Effector memory CD8-positive, alpha-beta T cell (primary cell): Measurements from ENCODE around the gene PKD1.
A peak's percentile ranks its signal among the peaks of the same experiment; 100 is the strongest.

Experiments used
- ATAC-seq: fragments of 150-1000 bp; cut with Tn5 transposase; replicated peaks from 2 replicates; pipeline ENCODE4 v1.10.0; 2021; ENCODE audit warnings: mild to moderate bottlenecking, moderate library complexity
- DNase-seq, 3 experiments: peaks; one replicate each; pipeline ENCODE4 v3.0.0; 2021
- H3K27ac Mint-ChIP-seq, 2 donors: one replicate each; pipeline ENCODE4 v1.8.0; 2022; ENCODE audit warnings: mild to moderate bottlenecking in 2 of 2, mixed read lengths in 2 of 2, moderate library complexity in 2 of 2
- H3K27me3 Mint-ChIP-seq, 2 donors: one replicate each; pipeline ENCODE4 v1.8.0; 2022; ENCODE audit warnings: mixed read lengths in 2 of 2
- H3K36me3 Mint-ChIP-seq: one replicate; pipeline ENCODE4 v1.8.0; 2022; ENCODE audit warnings: mild to moderate bottlenecking, moderate library complexity, mixed read lengths; ENCODE audit not compliant: insufficient read depth
- H3K4me1 Mint-ChIP-seq, 2 donors: one replicate each; pipeline ENCODE4 v1.8.0; 2022; ENCODE audit warnings: low read depth in 2 of 2, mixed read lengths in 2 of 2
- H3K4me3 Mint-ChIP-seq, 2 donors: one replicate each; pipeline ENCODE4 v1.8.0; 2022; ENCODE audit warnings: mild to moderate bottlenecking in 2 of 2, mixed read lengths in 2 of 2, moderate library complexity in 2 of 2
- H3K9me3 Mint-ChIP-seq, 2 donors: one replicate each; pipeline ENCODE4 v1.8.0; 2022; ENCODE audit warnings: mixed read lengths in 2 of 2

Gene PKD1

GRCh38 chr16:2162676-2163118 lies 27.0 kb upstream of the PKD1 start:
- ATAC-seq = no peak
- Mint-ChIP-seq H3K27me3 (no peaks in the 10 kb centered on the region), H3K4me3 (no peak overlapping the region), H3K4me1 (peaks cover 17 to 20% of the 10 kb centered on the region in 2 donors), H3K9me3 (no peaks in the 10 kb centered on the region), H3K36me3 (peaks cover 4% of the 10 kb centered on the region), H3K27ac (peak overlapping the region in 1 of 2 donors; percentile 52)
- no peak for DNase-seq

GRCh38 chr16:2161911-2162310 lies 26.2 kb upstream of the PKD1 start:
- Mint-ChIP-seq H3K27me3 (no peaks in the 10 kb centered on the region), H3K9me3 (no peaks in the 10 kb centered on the region), H3K36me3 (peaks cover 4% of the 10 kb centered on the region), H3K4me1 (peaks cover 25 to 28% of the 10 kb centered on the region in 2 donors), H3K27ac (peak overlapping the region; percentile 59 to 85), H3K4me3 (no peak overlapping the region)
- DNase-seq (no peak), ATAC-seq (no peak)

GRCh38 chr16:2160915-2161551 lies 25.3 kb upstream of the PKD1 start:
- no peak overlapping the region for H3K4me3 Mint-ChIP-seq
- DNase-seq = no peak
- peaks cover 34 to 37% of the 10 kb centered on the region in 2 donors for H3K4me1 Mint-ChIP-seq
- H3K9me3 Mint-ChIP-seq = no peaks in the 10 kb centered on the region
- H3K36me3 Mint-ChIP-seq = peaks cover under 1% of the 10 kb centered on the region
- H3K27me3 Mint-ChIP-seq = no peaks in the 10 kb centered on the region
- no peak for ATAC-seq
- H3K27ac Mint-ChIP-seq = peak overlapping the region in 1 of 2 donors; percentile 51

- peak overlapping the region in 1 of 2 donors; percentile 49 for H3K27ac Mint-ChIP-seq
- no peaks in the 10 kb centered on the region for H3K9me3 Mint-ChIP-seq
- peaks cover 44 to 46% of the 10 kb centered on the region in 2 donors for H3K4me1 Mint-ChIP-seq
- no peak overlapping the region for H3K4me3 Mint-ChIP-seq
- H3K27me3 Mint-ChIP-seq = no peaks in the 10 kb centered on the region
- ATAC-seq (no peak), DNase-seq (no peak)
- peaks cover 10% of the 10 kb centered on the region for H3K36me3 Mint-ChIP-seq
Observed at GRCh38 chr16:2159175-2159838, 23.6 kb upstream of the PKD1 start.

DNA sequence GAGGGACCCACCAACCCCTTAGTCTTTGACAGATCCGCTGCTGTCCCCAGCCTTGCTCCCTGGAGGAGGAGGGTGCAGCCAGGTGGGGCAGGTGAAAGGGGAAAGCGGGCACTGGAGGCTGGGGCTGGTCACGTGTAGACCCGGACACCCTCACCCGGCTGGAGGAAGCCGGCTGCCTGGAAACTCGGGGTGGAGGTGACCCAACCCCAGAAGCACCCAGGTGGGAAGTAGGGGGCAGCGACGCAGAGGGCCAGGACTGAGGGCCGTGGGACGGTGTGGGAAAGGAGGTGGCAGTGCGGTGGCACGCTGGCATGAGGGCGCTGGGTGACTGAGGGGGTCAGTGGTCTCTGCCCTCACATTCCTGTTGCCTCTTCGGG lies 22.6 kb upstream of the PKD1 start:
- H3K4me1 Mint-ChIP-seq = peaks cover 52 to 56% of the 10 kb centered on the region in 2 donors
- H3K4me3 Mint-ChIP-seq = peak overlapping the region in 1 of 2 donors; percentile 97
- DNase-seq = no peak
- H3K27ac Mint-ChIP-seq = peak overlapping the region in 1 of 2 donors; percentile 28
- peaks cover 10% of the 10 kb centered on the region for H3K36me3 Mint-ChIP-seq
- H3K27me3 Mint-ChIP-seq = no peaks in the 10 kb centered on the region
- H3K9me3 Mint-ChIP-seq = no peaks in the 10 kb centered on the region
- no peak for ATAC-seq

GRCh38 chr16:2157480-2158261 lies 22.0 kb upstream of the PKD1 start:
- Mint-ChIP-seq H3K36me3 (peaks cover 11% of the 10 kb centered on the region), H3K4me3 (peak overlapping the region; percentile 95 to 97), H3K27me3 (no peaks in the 10 kb centered on the region), H3K4me1 (peaks cover 56 to 57% of the 10 kb centered on the region in 2 donors), H3K9me3 (no peaks in the 10 kb centered on the region), H3K27ac (peak overlapping the region; percentile 28 to 53)
- DNase-seq = no peak
- no peak for ATAC-seq

GRCh38 chr16:2156849-2157224 lies 21.1 kb upstream of the PKD1 start:
- Mint-ChIP-seq H3K4me3 (peak overlapping the region; percentile 95 to 97), H3K27me3 (no peaks in the 10 kb centered on the region), H3K9me3 (no peaks in the 10 kb centered on the region), H3K36me3 (peaks cover 15% of the 10 kb centered on the region), H3K27ac (peak overlapping the region in 1 of 2 donors; percentile 87), H3K4me1 (peaks cover 53 to 54% of the 10 kb centered on the region in 2 donors)
- no peak for ATAC-seq
- DNase-seq = no peak

- DNase-seq (no peak), ATAC-seq (no peak)
- Mint-ChIP-seq H3K4me1 (peaks cover 55 to 56% of the 10 kb centered on the region in 2 donors), H3K36me3 (peaks cover 15% of the 10 kb centered on the region), H3K27me3 (no peaks in the 10 kb centered on the region), H3K27ac (peak overlapping the region; percentile 87 to 93), H3K9me3 (no peaks in the 10 kb centered on the region), H3K4me3 (peak overlapping the region; percentile 95 to 97)
Observed at GRCh38 chr16:2155977-2156848, 20.5 kb upstream of the PKD1 start.

GRCh38 chr16:2155091-2155950 lies 19.6 kb upstream of the PKD1 start, which contains the start of gene TRAF7:
Gene TRAF7 (plus strand): TSS chr16:2155782. CDS start chr16:2163921, 8,139 bp downstream.
- Mint-ChIP-seq H3K4me3 (peak within 1 kb of the TSS; percentile 95 to 97), H3K27me3 (no peaks in the 10 kb centered on the region), H3K9me3 (no peaks in the 10 kb centered on the region), H3K27ac (peak within 1 kb of the TSS; percentile 87 to 93), H3K4me1 (peaks cover 56 to 58% of the 10 kb centered on the region in 2 donors), H3K36me3 (peaks cover 15% of the 10 kb centered on the region)
- DNase-seq (peak; percentile 93 to 95 (median 94)), ATAC-seq (peak; percentile 91)

DNA sequence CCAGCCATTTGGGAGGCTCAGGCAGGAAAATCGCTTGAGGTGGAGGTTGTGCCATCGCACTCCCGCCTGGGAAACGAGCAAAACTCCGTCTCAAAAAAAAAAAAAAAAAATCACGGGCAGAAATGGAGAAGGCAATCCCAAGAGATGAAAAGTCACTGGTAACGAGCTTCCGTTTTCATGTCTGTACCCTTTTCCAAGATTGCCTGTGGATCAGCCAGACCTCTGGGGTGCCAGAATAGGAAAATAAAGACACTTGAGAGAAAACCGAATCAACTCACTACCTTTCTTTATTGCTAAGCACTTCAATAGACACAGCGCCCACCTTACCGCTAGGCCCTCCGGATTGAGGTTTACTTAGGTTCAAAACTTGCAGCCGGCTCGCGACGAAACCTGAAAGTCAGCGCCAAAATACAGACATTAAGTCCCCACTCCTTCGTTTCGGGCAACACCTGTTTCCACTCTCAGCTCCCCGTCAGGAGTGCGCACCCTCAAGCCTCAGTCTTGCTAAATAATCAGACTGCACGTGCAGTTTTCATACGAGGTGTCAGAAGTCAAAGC lies 18.9 kb upstream of the PKD1 start:
- ATAC-seq (no peak), DNase-seq (no peak)
- H3K27ac Mint-ChIP-seq = peak overlapping the region; percentile 87 to 93
- H3K27me3 Mint-ChIP-seq = no peaks in the 10 kb centered on the region
- H3K4me1 Mint-ChIP-seq = peaks cover 60 to 63% of the 10 kb centered on the region in 2 donors
- peak overlapping the region; percentile 95 to 97 for H3K4me3 Mint-ChIP-seq
- peaks cover 15% of the 10 kb centered on the region for H3K36me3 Mint-ChIP-seq
- H3K9me3 Mint-ChIP-seq = no peaks in the 10 kb centered on the region

DNA sequence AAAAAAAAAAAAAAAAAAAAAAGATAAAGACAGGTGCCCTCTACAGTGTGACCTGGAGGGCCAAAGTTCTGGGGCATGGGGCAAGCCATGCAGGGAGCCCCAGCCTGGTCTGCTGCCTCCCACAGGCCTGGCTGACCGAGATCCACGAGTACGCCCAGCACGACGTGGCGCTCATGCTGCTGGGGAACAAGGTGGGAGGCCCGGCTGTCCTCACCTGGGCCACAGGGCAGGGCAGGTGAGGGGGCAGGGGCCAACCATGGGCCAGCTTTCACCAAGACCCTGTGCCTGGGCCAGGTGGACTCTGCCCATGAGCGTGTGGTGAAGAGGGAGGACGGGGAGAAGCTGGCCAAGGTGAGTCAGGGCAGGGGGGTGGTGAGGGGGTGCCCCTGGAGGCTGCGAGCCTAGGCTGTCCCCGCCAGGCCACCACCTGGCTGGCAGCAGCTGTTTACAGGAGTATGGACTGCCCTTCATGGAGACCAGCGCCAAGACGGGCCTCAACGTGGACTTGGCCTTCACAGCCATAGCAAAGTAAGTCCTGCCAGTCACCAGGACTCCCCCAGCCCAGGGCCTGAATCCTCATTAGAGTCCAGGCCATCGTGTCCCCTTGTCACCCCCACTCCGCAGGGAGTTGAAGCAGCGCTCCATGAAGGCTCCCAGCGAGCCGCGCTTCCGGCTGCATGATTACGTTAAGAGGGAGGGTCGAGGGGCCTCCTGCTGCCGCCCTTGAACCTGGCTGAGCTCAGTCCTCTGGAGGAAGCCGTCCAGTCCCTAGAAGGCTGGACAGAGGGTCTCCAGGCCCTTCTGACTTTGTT lies 17.2 kb upstream of the PKD1 start:
- H3K27me3 Mint-ChIP-seq = no peaks in the 10 kb centered on the region
- DNase-seq (no peak), ATAC-seq (no peak)
- H3K27ac Mint-ChIP-seq = peak overlapping the region; percentile 58 to 81
- H3K9me3 Mint-ChIP-seq = no peaks in the 10 kb centered on the region
- peak overlapping the region; percentile 95 to 97 for H3K4me3 Mint-ChIP-seq
- peaks cover 15% of the 10 kb centered on the region for H3K36me3 Mint-ChIP-seq
- peaks cover 49 to 57% of the 10 kb centered on the region in 2 donors for H3K4me1 Mint-ChIP-seq
